Neuronal stem cell (in vitro differentiated cells): Measurements from ENCODE around the gene FBXL13.
"Not testable (repeated sequence)": the region's sequence is repeated elsewhere in the genome, so short reads cannot be mapped to it uniquely, and the experiment has no call there.

Experiments
- DNase-seq: peaks from one replicate; pipeline ENCODE4 v3.0.0-alpha.2; 2013; ENCODE audit warnings: low spot score
- H2AFZ ChIP-seq: one replicate; pipeline ENCODE4 v1.6.1; 2013; ENCODE audit warnings: mild to moderate bottlenecking, low read length, inconsistent platforms
- H2AK5ac ChIP-seq: 2 replicates; pipeline ENCODE4 v1.6.1; 2013; ENCODE audit warnings: low read depth, mild to moderate bottlenecking, inconsistent platforms, low read length, moderate library complexity, mixed read lengths
- H2BK120ac ChIP-seq: 2 replicates; pipeline ENCODE4 v1.6.1; 2013; ENCODE audit warnings: low read depth, mild to moderate bottlenecking, inconsistent platforms, low read length, moderate library complexity, mixed read lengths
- H2BK12ac ChIP-seq: one replicate; pipeline ENCODE4 v1.6.1; 2013; ENCODE audit warnings: low read length, inconsistent platforms
- H2BK15ac ChIP-seq: 2 replicates; pipeline ENCODE4 v1.6.1; 2013; ENCODE audit warnings: mild to moderate bottlenecking, low read length, inconsistent platforms, mixed read lengths
- H2BK5ac ChIP-seq: one replicate; pipeline ENCODE4 v1.6.1; 2013; ENCODE audit warnings: inconsistent platforms, mild to moderate bottlenecking, low read length, moderate library complexity
- H3K14ac ChIP-seq: one replicate; pipeline ENCODE4 v1.6.1; 2013; ENCODE audit warnings: low read length, inconsistent platforms
- H3K18ac ChIP-seq: 2 replicates; pipeline ENCODE4 v1.6.1; 2013; ENCODE audit warnings: low read length, inconsistent platforms
- H3K23ac ChIP-seq: 2 replicates; pipeline ENCODE4 v1.6.1; 2013; ENCODE audit warnings: low read depth, mild to moderate bottlenecking, mixed read lengths, low read length, inconsistent platforms; ENCODE audit not compliant: poor library complexity
- H3K27ac ChIP-seq: replicated peaks from 3 replicates; pipeline ENCODE4 v1.5.1; 2013; ENCODE audit warnings: low read length, inconsistent platforms
- H3K27me3 ChIP-seq, 3 experiments: 2 replicates each; pipeline ENCODE4 v1.6.1; 2013; ENCODE audit warnings: low read length in 3 of 3, mild to moderate bottlenecking in 2 of 3, inconsistent platforms in 1 of 3, low read depth in 1 of 3, mixed read lengths in 1 of 3, moderate library complexity in 1 of 3; ENCODE audit not compliant: control insufficient read depth in 3 of 3, insufficient read depth in 3 of 3
- H3K36me3 ChIP-seq, 2 donors: replicated peaks in 1 of 2; 2 replicates each; pipeline ENCODE4 v1.6.1; 2013; ENCODE audit warnings: low read length in 2 of 2; ENCODE audit not compliant: control insufficient read depth in 2 of 2, insufficient read depth in 2 of 2
- H3K4ac ChIP-seq: 2 replicates; pipeline ENCODE4 v1.6.1; 2013; ENCODE audit warnings: inconsistent platforms, mild to moderate bottlenecking, low read length, moderate library complexity
- H3K4me1 ChIP-seq, 2 donors: 1 replicate in 1 of 2; 2 replicates in 1 of 2; pipeline ENCODE4 v1.6.1; 2013; ENCODE audit warnings: low read length in 2 of 2, low read depth in 1 of 2; ENCODE audit not compliant: control insufficient read depth in 2 of 2, insufficient read depth in 1 of 2
- H3K4me2 ChIP-seq: one replicate; pipeline ENCODE4 v1.6.1; 2013; ENCODE audit warnings: mild to moderate bottlenecking, low read length, inconsistent platforms; ENCODE audit not compliant: insufficient read depth, poor library complexity, severe bottlenecking
- H3K4me3 ChIP-seq, 2 donors: 2 replicates each; pipeline ENCODE4 v1.5.1; 2013; ENCODE audit warnings: low read length in 2 of 2, mild to moderate bottlenecking in 2 of 2, inconsistent platforms in 1 of 2, moderate library complexity in 1 of 2
- H3K79me1 ChIP-seq: one replicate; pipeline ENCODE4 v1.6.1; 2013; ENCODE audit warnings: low read depth, mild to moderate bottlenecking, inconsistent platforms, low read length, moderate library complexity
- H3K9ac ChIP-seq: one replicate; pipeline ENCODE4 v1.6.1; 2013; ENCODE audit warnings: mild to moderate bottlenecking, low read depth, low read length, inconsistent platforms; ENCODE audit not compliant: poor library complexity
- H3K9me3 ChIP-seq, 2 donors: replicated peaks in 1 of 2; 2 replicates each; pipeline versions ENCODE3 to v1.6.1; 2013; ENCODE audit warnings: low read length in 2 of 2, mild to moderate bottlenecking in 2 of 2, inconsistent platforms in 1 of 2, low read depth in 1 of 2, mixed read lengths in 1 of 2, moderate library complexity in 1 of 2; ENCODE audit not compliant: control insufficient read depth in 2 of 2, insufficient read depth in 1 of 2
- H4K8ac ChIP-seq: one replicate; pipeline ENCODE4 v1.6.1; 2013; ENCODE audit warnings: low read depth, mild to moderate bottlenecking, inconsistent platforms, low read length, moderate library complexity
- H4K91ac ChIP-seq: one replicate; pipeline ENCODE4 v1.6.1; 2013; ENCODE audit warnings: low read length, low read depth, mild to moderate bottlenecking, inconsistent platforms; ENCODE audit not compliant: poor library complexity
- WGBS, 2 donors: extraction: QIAGEN DNeasy Blood & Tissue Kit; methylation state at CpG; one replicate each; pipeline ENCODE4 v1.1.7; 2013; ENCODE audit warnings: missing lambda C conversion rate in 2 of 2, mixed read lengths in 1 of 2; ENCODE audit not compliant: insufficient read length in 2 of 2, insufficient replicate concordance in 1 of 2; ENCODE audit errors: extremely low coverage in 2 of 2; 5-methylcytosine and 5-hydroxymethylcytosine counted together

The FBXL13 gene

GRCh38 chr7:103095558-103095957 lies 21.0 kb upstream of the FBXL13 start:
- H4K8ac ChIP-seq, H3K4ac ChIP-seq, H3K4me3 ChIP-seq, H3K27me3 ChIP-seq, H2BK5ac ChIP-seq, H2AFZ ChIP-seq, H3K9ac ChIP-seq, H3K4me2 ChIP-seq, H2BK120ac ChIP-seq, H3K4me1 ChIP-seq, H3K27ac ChIP-seq, DNase-seq, H4K91ac ChIP-seq, H3K14ac ChIP-seq, H3K79me1 ChIP-seq, H2AK5ac ChIP-seq, H3K9me3 ChIP-seq, H3K18ac ChIP-seq, H2BK15ac ChIP-seq, H2BK12ac ChIP-seq, H3K23ac ChIP-seq: not testable (repeated sequence)
- WGBS, 2 donors: no CpG with 5 or more reads among the region's 2 CpGs
- H3K36me3 ChIP-seq: peaks cover 8 to 80% of the 10 kb centered on the region in 2 donors

DNA sequence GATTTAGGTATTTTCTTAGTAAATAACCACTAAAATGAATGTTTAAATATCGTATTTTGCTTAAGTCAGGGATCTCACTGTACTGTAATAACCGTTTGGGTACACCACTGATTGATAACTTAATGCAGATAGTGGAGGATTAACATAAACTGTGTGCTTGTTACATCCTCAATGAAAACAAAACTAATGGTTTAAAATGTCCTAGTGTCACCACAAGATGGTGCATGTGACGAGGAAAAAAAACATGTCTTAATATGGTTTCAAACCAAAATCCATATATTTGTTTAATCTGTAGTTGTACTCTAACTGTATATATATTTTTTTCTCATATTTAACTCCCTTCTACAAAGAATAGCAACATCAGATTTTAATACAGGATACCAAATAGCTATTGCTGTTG lies 19.5 kb upstream of the FBXL13 start:
- no peak overlapping the region for H2BK120ac ChIP-seq
- H3K4me2 ChIP-seq: no peak overlapping the region
- peaks cover 8 to 82% of the 10 kb centered on the region in 2 donors for H3K36me3 ChIP-seq
- no peak overlapping the region for H3K4ac ChIP-seq
- no peak overlapping the region for H2BK12ac ChIP-seq
- no peak overlapping the region for H2AK5ac ChIP-seq
- no peak overlapping the region for H3K4me3 ChIP-seq
- H3K27ac ChIP-seq: no peak overlapping the region
- H3K23ac ChIP-seq: no peak overlapping the region
- no peak overlapping the region for H3K14ac ChIP-seq
- peaks cover 0 to 2% of the 10 kb centered on the region in 2 donors for H3K9me3 ChIP-seq
- no peak overlapping the region for H4K8ac ChIP-seq
- H4K91ac ChIP-seq: no peak overlapping the region
- no peak for DNase-seq
- WGBS, 2 donors: no CpG with 5 or more reads among the region's 3 CpGs
- H2AFZ ChIP-seq: no peak overlapping the region
- peaks cover 2% of the 10 kb centered on the region for H3K79me1 ChIP-seq
- no peaks in the 10 kb centered on the region for H3K4me1 ChIP-seq
- H3K27me3 ChIP-seq: no peaks in the 10 kb centered on the region
- H2BK5ac ChIP-seq: no peak overlapping the region
- no peak overlapping the region for H3K9ac ChIP-seq
- H2BK15ac ChIP-seq: no peak overlapping the region
- no peak overlapping the region for H3K18ac ChIP-seq

DNA sequence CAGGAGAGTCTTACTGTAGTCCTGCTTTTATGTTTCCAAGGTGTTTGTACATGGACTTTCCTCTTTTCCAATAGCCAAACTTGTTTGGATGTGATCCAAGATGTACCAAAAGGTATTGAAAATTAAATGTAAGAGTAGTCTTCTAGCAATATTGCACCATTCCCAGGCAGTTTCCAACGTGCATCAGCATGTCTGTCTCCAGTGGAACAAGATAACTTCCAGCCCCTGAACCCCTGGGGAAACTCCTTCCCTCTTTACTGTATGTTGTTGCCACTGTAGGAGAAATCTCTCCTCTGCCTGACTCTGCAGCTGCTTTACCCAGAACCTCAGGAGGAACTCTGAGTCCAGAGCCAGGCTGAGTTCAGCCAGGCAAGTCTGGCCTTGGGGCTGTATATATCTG lies 18.8 kb upstream of the FBXL13 start:
- H3K18ac ChIP-seq: no peak overlapping the region
- no CpG with 5 or more reads among the region's 1 CpG for WGBS, 2 donors
- peaks cover 2% of the 10 kb centered on the region for H3K79me1 ChIP-seq
- no peak overlapping the region for H3K4ac ChIP-seq
- no peak for DNase-seq
- H2BK15ac ChIP-seq: no peak overlapping the region
- H3K27ac ChIP-seq: no peak overlapping the region
- no peaks in the 10 kb centered on the region for H3K4me1 ChIP-seq
- H3K27me3 ChIP-seq: no peaks in the 10 kb centered on the region
- H3K23ac ChIP-seq: no peak overlapping the region
- H2AK5ac ChIP-seq: no peak overlapping the region
- no peak overlapping the region for H2BK5ac ChIP-seq
- H2BK12ac ChIP-seq: no peak overlapping the region
- no peak overlapping the region for H2AFZ ChIP-seq
- no peak overlapping the region for H3K9ac ChIP-seq
- no peak overlapping the region for H4K91ac ChIP-seq
- H3K4me3 ChIP-seq: no peak overlapping the region
- no peak overlapping the region for H2BK120ac ChIP-seq
- H3K36me3 ChIP-seq: peaks cover 10 to 89% of the 10 kb centered on the region in 2 donors
- H3K14ac ChIP-seq: no peak overlapping the region
- H3K9me3 ChIP-seq: peaks cover 0 to 2% of the 10 kb centered on the region in 2 donors
- H4K8ac ChIP-seq: no peak overlapping the region
- H3K4me2 ChIP-seq: no peak overlapping the region

DNA sequence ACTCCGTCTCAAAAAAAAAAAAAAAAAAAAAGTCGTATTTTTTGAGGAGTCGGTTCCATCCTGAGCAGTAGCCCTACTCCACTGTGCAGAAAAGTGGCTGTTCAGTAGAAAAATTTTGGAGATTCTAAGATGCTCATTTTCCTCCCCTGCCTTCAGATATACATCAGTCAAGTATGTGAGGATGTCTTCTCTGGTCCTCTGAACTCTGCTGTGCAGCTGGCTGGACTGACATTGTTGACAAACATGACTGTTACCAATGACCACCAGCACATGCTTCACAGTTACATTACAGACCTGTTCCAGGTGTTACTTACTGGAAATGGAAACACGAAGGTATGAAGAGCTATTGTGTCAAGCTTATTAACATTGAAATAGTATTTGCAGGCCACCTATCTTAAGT lies 17.7 kb upstream of the FBXL13 start:
- H3K23ac ChIP-seq, H3K27ac ChIP-seq, H3K9ac ChIP-seq, H3K4me1 ChIP-seq, H2BK5ac ChIP-seq, H3K4ac ChIP-seq, H2AK5ac ChIP-seq, H3K14ac ChIP-seq, H3K4me2 ChIP-seq, H4K91ac ChIP-seq, H2AFZ ChIP-seq, H2BK12ac ChIP-seq, H3K9me3 ChIP-seq, H2BK15ac ChIP-seq, H3K18ac ChIP-seq, H3K4me3 ChIP-seq, H4K8ac ChIP-seq, H3K79me1 ChIP-seq, DNase-seq, H3K27me3 ChIP-seq, H2BK120ac ChIP-seq: not testable (repeated sequence)
- H3K36me3 ChIP-seq: peaks cover 10 to 91% of the 10 kb centered on the region in 2 donors
- WGBS, 2 donors: no CpG with 5 or more reads among the region's 4 CpGs
